Activated CD8-positive, alpha-beta memory T cell treated with anti-CD3 and anti-CD28 coated beads for 4 hours (primary cell): ENCODE data around the gene AKT1.
"Not testable (repeated sequence)": the region's sequence is repeated elsewhere in the genome, so short reads cannot be mapped to it uniquely, and the experiment has no call there.

Experiments used
- DNase-seq, 2 donors: peaks; one replicate each; pipeline ENCODE4 v3.0.0-alpha.2; 2020; ENCODE audit warnings: low read depth in 2 of 2

The AKT1 gene

GRCh38 chr14:104818714-104819161, 23.2 kb upstream of the AKT1 start:
- DNase-seq, result no peak

DNA sequence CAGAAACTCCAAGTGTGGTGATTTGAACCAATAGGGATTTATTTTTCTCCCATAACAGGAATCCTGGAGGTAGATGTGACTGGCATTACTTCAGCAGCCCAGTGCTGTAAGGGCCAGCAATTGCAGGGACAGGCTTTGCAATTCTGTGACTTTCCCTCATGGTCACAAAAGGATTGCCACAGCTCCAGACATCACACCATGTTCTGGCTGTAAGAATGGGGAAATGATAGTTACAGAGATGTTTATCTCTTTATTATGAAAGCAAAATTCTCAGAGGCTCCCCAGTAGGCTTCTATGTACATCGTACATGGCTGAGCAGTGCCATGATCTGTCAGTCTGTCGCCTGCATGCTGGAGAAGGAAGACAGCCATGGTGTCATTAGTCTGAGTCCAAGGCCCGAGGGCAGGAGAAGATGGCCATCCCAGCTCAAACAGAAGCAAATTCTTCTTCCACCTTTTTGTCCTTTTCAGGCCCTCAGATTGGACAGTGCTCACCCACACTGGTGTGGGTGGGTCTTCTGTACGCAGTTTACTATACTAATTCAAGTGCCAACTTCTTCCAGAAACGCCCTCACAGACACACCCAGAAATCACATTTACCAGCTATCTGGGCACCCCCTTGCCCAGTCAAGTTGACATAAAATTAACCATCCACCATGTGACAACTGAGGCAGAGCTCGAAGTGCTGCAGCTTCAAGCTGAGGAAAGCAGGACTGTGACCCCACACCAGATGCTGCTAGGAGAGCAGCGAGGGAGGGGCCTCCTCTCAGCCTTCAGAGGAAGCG, 22.6 kb upstream of the AKT1 start:
- no peak for DNase-seq

- DNase-seq, result no peak
These were observed 21.0 kb upstream of the AKT1 start for GRCh38 chr14:104816616-104816884.

- DNase-seq, result not testable (repeated sequence)
These were observed 19.2 kb upstream of the AKT1 start for GRCh38 chr14:104814701-104815100.

DNA sequence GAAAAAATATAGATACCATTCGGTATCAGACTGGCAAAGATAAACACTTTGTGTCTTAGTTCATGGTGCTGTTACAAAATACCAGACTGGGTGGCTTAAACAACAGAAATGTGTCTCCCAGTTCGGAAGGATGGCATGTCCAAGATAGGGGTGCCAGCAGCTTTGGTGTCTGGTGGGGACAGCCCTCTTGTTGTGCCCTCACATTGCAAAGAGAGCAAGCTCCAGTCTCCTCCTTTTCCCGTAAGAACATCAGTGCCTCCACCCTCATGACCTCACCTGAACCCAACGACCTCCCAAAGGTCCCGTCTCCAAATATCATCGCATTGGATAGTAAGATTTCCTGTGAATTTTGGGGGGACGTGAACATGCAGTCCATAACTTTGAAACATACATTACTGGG, 17.7 kb upstream of the AKT1 start:
- DNase-seq, result no peak

- DNase-seq, result no peak
These were observed 14.8 kb upstream of the AKT1 start for GRCh38 chr14:104810316-104810715.

GRCh38 chr14:104808456-104808855, 12.9 kb upstream of the AKT1 start:
- no peak for DNase-seq

DNA sequence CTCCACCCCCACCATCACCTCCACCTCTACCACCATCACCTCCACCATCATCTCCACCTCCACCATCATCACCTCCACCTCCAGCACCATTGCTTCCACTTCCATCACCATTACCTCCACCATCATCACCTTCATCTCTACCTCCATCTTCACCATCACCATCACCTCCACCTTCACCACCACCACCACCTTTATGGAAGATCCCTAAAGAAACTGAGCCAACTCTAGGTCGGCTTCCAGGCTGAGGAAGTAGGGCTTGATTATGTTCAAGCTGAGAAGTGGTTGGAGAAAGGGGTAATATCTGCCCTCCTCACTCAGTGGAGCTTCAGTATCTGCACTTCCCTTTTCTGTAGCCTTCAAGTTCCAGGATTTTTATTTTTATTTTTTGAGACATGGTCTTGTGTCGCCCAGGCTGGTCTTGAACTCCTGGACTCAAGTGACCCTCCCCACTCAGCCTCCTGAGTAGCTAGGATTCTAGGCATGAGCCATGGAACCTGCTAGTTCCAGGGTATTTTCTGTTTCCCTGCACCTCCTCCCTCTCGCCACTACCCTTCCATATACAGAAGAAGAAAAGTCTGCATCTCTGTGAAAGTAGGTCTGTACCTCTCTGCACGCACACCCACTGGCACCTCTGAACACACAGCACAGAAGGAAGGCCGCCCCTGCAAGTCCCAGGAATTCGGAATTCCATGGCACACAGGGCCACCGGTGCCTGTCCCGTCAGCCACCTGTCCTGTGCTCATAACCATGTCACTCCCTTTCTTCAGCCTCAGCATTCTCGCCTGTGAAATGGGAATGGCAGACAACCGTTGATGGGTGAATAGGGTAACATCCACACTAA, 11.3 kb upstream of the AKT1 start:
- DNase-seq, result no peak

DNA sequence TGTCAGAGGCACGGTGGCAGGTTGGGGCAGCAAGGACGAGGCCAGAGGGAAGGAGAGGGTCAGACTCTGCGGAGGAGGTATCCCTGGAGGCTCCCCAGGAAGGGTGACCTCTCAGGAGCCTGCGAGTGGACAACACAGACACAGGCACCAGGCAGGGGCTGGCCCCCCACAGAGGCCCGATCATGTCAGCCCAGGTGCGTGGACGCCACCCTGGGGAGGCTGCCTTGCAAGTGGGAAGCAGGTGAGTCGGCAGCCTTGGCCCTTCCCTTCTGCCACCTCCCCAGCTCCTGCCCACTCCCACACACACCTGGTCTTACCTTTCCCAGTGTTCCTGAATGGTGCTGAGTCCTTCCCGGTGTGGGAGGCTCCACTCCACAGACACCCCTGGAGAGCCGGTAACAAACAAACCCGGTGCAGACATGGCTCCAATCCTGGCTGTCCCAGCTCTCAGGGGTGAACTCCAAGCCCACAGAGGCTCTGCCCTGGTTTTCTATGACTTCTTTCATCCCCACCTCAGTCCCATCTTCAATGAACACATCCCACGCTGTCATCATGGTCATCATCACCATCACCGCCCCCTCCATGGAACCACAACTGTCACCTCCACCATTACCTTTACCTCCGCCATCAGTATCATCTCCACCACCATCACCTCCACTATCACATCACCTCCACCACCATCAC, 10.5 kb upstream of the AKT1 start:
- DNase-seq, result no peak

DNA sequence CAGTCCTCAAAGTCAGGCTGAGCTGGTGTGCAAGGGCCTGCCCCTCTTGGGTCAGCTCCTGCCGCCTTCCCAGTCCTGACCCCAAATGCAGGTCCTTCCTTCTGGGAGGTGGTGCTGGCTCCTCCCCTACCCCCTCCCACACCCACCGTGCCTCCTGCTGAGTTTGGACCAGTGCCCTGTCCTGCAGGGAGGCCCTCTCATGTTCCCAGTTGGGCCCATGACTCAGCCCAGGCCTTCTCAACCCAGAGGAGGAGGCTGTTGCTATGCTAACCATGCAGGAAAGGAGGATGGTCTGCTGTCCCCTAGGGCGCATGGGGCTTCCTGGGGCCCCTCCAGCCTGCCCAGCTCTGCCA, 9.8 kb upstream of the AKT1 start:
- no peak for DNase-seq

DNA sequence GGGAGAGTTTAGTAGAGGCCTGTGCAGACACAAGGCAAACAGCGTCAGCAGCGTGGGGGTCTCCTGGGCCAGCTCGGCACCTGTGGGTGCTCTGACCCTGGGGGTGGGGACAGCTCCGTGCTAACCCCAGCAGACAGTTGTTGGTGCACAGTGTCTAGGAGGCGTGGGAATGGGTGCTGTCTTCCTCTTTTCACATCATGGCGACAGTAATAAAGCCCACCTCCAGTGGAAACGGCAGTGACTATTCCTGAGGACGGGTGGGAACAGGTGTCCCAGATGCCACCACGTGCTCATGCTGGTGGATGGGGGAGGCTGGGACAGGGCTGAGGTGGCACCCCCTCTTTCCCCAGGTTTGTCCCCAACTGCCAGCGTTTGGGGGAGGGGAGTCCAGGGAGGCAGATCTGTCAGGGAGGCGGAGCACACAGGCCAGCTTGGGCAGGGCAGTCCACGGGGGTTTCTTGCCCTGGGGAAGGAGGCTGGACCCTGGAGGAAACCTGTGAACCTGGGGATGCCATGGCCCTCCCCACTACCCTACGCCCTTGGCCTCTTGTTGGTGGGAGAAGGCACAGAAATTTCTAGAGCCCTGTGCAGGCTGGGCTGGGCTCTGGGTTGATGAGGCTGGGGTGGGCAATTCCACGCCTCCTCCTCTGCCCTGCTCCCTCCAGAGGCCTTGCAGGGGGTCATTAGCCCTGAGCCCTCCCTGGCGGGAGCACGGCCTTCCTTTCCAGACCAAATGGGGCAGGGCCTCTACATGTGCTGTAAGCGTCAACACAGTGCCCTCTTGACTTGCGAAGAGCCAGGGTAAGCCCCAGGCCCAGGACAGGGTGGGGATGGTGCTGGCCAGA, 9.2 kb upstream of the AKT1 start:
- no peak for DNase-seq

- DNase-seq, result no peak
These were observed 8.4 kb upstream of the AKT1 start for GRCh38 chr14:104803912-104804410.

DNA sequence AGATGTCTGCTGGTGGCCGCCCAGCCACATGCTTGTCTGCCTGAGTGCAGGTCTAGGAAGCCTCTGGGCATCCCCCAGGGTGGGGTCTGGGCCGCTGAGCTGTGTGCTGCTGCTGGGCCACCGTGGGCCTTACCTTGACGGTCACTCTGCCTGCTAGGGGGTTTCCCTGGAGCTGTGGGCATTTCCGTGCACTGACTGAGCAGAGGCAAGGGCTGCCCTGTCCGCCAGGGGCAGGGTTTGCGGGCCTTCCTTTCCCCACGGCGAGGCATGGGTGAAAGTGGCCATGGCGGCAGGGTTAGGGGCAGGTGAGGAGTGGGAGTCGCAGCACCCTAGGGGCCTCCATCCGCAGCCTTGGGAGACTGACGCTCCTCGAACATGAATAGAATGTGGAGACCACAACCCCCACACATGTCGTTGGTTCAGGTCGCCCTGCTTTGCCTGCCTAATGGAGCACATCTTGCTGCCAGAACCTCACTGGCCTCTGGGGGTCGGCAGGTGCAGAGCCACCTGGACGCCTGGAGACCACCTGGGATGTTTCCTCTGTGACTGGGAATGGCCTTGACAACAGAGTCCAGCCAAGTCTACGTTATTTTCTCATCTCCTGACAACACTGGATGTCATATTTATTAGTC, 7.8 kb upstream of the AKT1 start:
- DNase-seq, result no peak

- DNase-seq, result no peak
These were observed 7.0 kb upstream of the AKT1 start for GRCh38 chr14:104802394-104803184.

DNA sequence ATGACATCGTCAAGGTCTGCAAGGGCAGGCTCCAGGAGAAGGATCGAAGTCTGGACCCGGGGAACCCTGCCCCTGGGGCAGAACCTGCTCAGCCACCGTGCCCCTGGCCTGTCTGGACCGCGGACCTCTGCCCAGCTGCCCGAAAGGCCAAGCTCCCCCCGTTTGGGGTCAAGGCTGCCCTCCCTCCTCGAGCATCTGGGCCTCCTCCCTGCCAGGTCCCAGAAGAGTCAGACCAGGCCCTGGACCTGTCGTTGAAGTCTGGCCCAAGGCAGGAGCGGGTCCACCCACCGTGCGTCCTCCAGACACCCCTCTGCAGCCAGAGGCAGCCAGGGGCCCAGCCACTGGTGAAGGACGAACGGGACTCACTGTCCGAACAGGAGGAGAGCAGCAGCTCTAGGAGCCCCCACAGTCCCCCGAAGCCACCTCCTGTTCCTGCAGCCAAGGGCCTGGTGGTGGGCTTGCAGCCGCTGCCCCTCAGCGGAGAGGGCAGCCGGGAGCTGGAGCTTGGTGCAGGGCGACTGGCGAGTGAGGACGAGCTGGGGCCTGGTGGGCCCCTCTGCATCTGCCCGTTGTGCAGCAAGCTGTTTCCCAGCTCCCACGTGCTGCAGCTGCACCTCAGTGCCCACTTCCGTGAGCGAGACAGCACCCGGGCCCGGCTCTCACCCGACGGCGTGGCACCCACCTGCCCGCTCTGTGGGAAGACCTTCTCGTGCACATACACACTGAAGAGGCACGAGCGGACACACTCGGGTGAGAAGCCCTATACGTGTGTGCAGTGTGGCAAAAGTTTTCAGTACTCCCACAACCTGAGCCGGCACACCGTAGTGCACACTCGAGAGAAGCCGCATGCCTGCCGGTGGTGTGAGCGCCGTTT, 6.2 kb upstream of the AKT1 start:
- no peak for DNase-seq

- peak; percentile 36 to 37 for DNase-seq
These were observed 5.4 kb upstream of the AKT1 start, which contains the start of gene ZBTB42 for GRCh38 chr14:104800771-104801519. TSS of gene ZBTB42 (plus strand) at chr14:104801101. CDS start at chr14:104801198, 97 bp downstream.

- peak; percentile 67 to 68 for DNase-seq
These were observed 4.6 kb upstream of the AKT1 start for GRCh38 chr14:104800015-104800770.
